Stimulated activated naive CD8-positive, alpha-beta T cell treated with anti-CD3 and anti-CD28 coated beads, Interleukin-15, amount 100 ng/mL, for 72 hours (primary cell): ENCODE results near the gene MAN1C1.

Experiments
- ATAC-seq: fragments of 150-1000 bp; cut with Tn5 transposase; 2 replicates; pipeline ENCODE4 v1.10.0; 2021; ENCODE audit warnings: mild to moderate bottlenecking, moderate library complexity
- DNase-seq, 2 donors: peaks; one replicate each; pipeline ENCODE4 v3.0.0; 2021 to 2022
- H3K27ac Mint-ChIP-seq, 2 donors: one replicate each; pipeline ENCODE4 v1.8.0; 2022; ENCODE audit warnings: mild to moderate bottlenecking in 2 of 2, mixed read lengths in 2 of 2, moderate library complexity in 2 of 2
- H3K27me3 Mint-ChIP-seq: one replicate; pipeline ENCODE4 v1.8.0; 2022; ENCODE audit warnings: mixed read lengths
- H3K4me1 Mint-ChIP-seq: one replicate; pipeline ENCODE4 v1.8.0; 2022; ENCODE audit warnings: mild to moderate bottlenecking, mixed read lengths
- H3K4me3 Mint-ChIP-seq, 2 donors: one replicate each; pipeline ENCODE4 v1.8.0; 2022; ENCODE audit warnings: mild to moderate bottlenecking in 2 of 2, mixed read lengths in 2 of 2, moderate library complexity in 1 of 2
- H3K9me3 Mint-ChIP-seq, 2 donors: one replicate each; pipeline ENCODE4 v1.8.0; 2022; ENCODE audit warnings: mixed read lengths in 2 of 2

Gene MAN1C1

GRCh38 chr1:25757151-25757845, 140.7 kb downstream of the MAN1C1 start:
- H3K9me3 Mint-ChIP-seq: no peaks in the 10 kb centered on the region
- ATAC-seq: no peak
- H3K4me3 Mint-ChIP-seq: no peak overlapping the region
- no peak for DNase-seq
- H3K4me1 Mint-ChIP-seq: peaks cover 65% of the 10 kb centered on the region
- no peak overlapping the region for H3K27ac Mint-ChIP-seq
- H3K27me3 Mint-ChIP-seq: no peaks in the 10 kb centered on the region

- Mint-ChIP-seq H3K4me1 (peaks cover 60% of the 10 kb centered on the region), H3K4me3 (no peak overlapping the region), H3K9me3 (no peaks in the 10 kb centered on the region), H3K27me3 (no peaks in the 10 kb centered on the region), H3K27ac (no peak overlapping the region)
- ATAC-seq (no peak), DNase-seq (no peak)
These were observed 141.2 kb downstream of the MAN1C1 start for GRCh38 chr1:25757846-25758185.

GRCh38 chr1:25758466-25759070, 142.0 kb downstream of the MAN1C1 start:
- no peak for ATAC-seq
- H3K4me1 Mint-ChIP-seq: peaks cover 52% of the 10 kb centered on the region
- DNase-seq: no peak
- H3K27me3 Mint-ChIP-seq: no peaks in the 10 kb centered on the region
- no peaks in the 10 kb centered on the region for H3K9me3 Mint-ChIP-seq
- no peak overlapping the region for H3K4me3 Mint-ChIP-seq
- no peak overlapping the region for H3K27ac Mint-ChIP-seq

DNA sequence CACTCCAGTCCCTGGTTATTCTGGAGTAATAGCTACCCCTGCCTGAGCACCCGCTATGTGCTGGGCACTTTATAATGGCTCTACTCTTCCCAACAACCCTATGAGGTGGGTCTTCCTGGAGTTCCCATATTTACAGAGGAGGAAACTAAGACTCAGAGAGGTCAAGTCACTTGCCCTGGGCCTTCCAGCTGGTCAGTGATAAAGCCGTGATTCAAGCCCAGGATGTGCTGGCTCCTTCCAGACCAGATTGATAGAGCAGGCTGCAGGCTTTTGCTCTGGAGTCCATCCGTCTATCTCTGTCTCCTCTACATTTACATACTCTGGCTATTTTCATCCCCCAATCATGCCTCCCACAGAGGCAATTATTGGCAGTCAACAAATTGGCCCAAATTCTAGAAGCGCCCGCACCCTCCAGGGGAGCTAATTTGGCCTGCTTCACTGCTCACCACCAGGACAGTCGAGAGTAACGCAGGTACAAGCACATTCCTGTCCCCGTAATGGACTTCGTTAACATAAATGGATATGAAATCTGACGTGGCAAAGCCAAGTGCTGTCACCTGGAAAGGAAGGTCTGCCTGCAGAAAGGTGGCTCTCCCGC, 143.6 kb downstream of the MAN1C1 start:
- H3K27ac Mint-ChIP-seq: no peak overlapping the region
- no peak overlapping the region for H3K4me3 Mint-ChIP-seq
- DNase-seq: no peak
- ATAC-seq: no peak
- peaks cover 40% of the 10 kb centered on the region for H3K4me1 Mint-ChIP-seq
- H3K9me3 Mint-ChIP-seq: no peaks in the 10 kb centered on the region
- H3K27me3 Mint-ChIP-seq: no peaks in the 10 kb centered on the region

DNA sequence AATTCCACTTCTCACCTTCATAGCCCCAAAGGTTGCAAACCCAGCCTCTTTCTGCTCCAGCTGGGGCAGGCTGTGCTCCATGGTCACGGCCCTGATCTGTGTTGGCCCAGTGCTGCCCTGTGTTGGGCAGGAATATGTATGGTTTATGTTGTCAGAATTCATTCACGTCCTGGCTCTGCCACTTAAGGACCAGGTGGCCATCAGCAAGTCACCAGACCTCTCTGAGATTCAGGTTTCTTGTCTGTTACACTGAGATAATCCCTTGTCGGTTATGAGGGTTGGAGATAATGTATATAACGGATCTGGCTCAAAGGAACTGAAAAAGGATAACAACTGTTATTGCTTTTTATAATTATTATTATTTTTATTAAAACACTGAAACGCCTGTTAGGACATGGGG, 144.3 kb downstream of the MAN1C1 start:
- Mint-ChIP-seq H3K4me3 (no peak overlapping the region), H3K27me3 (no peaks in the 10 kb centered on the region), H3K27ac (no peak overlapping the region), H3K4me1 (peaks cover 40% of the 10 kb centered on the region), H3K9me3 (no peaks in the 10 kb centered on the region)
- no peak for DNase-seq
- ATAC-seq: no peak

DNA sequence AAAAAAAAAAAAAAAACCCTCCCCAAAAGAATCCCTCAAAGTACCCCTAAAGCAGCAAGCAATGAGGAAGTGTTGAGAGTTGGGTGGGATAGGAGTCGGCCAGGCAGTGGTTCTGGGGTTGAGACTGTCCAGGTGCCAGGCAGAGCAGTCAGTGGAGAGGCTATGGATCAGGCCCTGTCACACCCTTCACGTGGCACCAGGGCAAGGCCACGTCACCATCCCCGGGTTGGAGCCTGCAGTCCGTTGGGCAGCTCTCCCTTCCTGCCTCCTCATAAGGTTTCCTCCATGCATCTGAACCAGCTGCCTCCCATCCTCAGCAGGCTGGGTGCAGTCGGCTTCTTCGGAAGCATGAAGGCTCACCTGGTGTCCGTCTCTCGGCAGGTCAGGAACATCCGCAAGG, 146.9 kb downstream of the MAN1C1 start:
- peaks cover 49% of the 10 kb centered on the region for H3K4me1 Mint-ChIP-seq
- no peak overlapping the region for H3K27ac Mint-ChIP-seq
- no peak overlapping the region for H3K4me3 Mint-ChIP-seq
- no peaks in the 10 kb centered on the region for H3K27me3 Mint-ChIP-seq
- no peaks in the 10 kb centered on the region for H3K9me3 Mint-ChIP-seq
- DNase-seq: no peak
- no peak for ATAC-seq

- H3K27ac Mint-ChIP-seq: peak overlapping the region; percentile 30 to 68
- ATAC-seq: peak; percentile 64
- H3K27me3 Mint-ChIP-seq: no peaks in the 10 kb centered on the region
- peaks cover 56% of the 10 kb centered on the region for H3K4me1 Mint-ChIP-seq
- H3K4me3 Mint-ChIP-seq: peak overlapping the region; percentile 6 to 60
- H3K9me3 Mint-ChIP-seq: no peaks in the 10 kb centered on the region
- DNase-seq: peak in 1 of 2 donors; percentile 22
These were observed 148.7 kb downstream of the MAN1C1 start for GRCh38 chr1:25765136-25765922.

- DNase-seq: no peak
- H3K4me1 Mint-ChIP-seq: peaks cover 63% of the 10 kb centered on the region
- peak overlapping the region; percentile 9 to 60 for H3K4me3 Mint-ChIP-seq
- ATAC-seq: peak; percentile 16
- peak overlapping the region; percentile 30 to 68 for H3K27ac Mint-ChIP-seq
- H3K9me3 Mint-ChIP-seq: no peaks in the 10 kb centered on the region
- no peaks in the 10 kb centered on the region for H3K27me3 Mint-ChIP-seq
These were observed 149.5 kb downstream of the MAN1C1 start for GRCh38 chr1:25765923-25766589.

GRCh38 chr1:25766721-25767436, 150.3 kb downstream of the MAN1C1 start:
- no peaks in the 10 kb centered on the region for H3K9me3 Mint-ChIP-seq
- DNase-seq: no peak
- H3K27ac Mint-ChIP-seq: no peak overlapping the region
- H3K27me3 Mint-ChIP-seq: peaks cover under 1% of the 10 kb centered on the region
- peaks cover 72% of the 10 kb centered on the region for H3K4me1 Mint-ChIP-seq
- peak overlapping the region in 1 of 2 donors; percentile 53 for H3K4me3 Mint-ChIP-seq
- no peak for ATAC-seq

GRCh38 chr1:25767437-25767770, 150.8 kb downstream of the MAN1C1 start:
- Mint-ChIP-seq H3K27ac (peak overlapping the region in 1 of 2 donors; percentile 10), H3K4me3 (no peak overlapping the region), H3K9me3 (no peaks in the 10 kb centered on the region), H3K27me3 (peaks cover 6% of the 10 kb centered on the region), H3K4me1 (peaks cover 77% of the 10 kb centered on the region)
- DNase-seq: no peak
- ATAC-seq: no peak

DNA sequence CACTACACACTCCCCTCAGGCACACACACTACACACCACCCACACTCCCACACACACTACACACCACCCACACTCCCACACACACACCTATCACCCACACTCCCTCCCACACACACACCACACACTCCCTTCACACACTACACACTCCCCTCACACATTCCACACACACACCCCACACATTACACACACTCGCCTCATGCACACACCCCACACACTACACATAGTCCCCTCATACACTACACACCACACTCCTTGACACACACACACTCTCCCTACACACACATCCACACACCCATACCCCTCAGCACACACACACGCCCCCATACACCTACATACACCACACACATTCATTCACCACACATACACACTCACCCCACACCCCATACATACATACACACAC, 152.4 kb downstream of the MAN1C1 start:
- peaks cover 12% of the 10 kb centered on the region for H3K27me3 Mint-ChIP-seq
- no peak for ATAC-seq
- peak overlapping the region; percentile 10 to 30 for H3K27ac Mint-ChIP-seq
- no peaks in the 10 kb centered on the region for H3K9me3 Mint-ChIP-seq
- no peak overlapping the region for H3K4me3 Mint-ChIP-seq
- no peak for DNase-seq
- peaks cover 93% of the 10 kb centered on the region for H3K4me1 Mint-ChIP-seq

- ATAC-seq: no peak
- DNase-seq: no peak
- Mint-ChIP-seq H3K9me3 (no peaks in the 10 kb centered on the region), H3K27ac (peak overlapping the region in 1 of 2 donors; percentile 60), H3K4me1 (peaks cover 100% of the 10 kb centered on the region), H3K27me3 (peaks cover 12% of the 10 kb centered on the region), H3K4me3 (peak overlapping the region in 1 of 2 donors; percentile 73)
These were observed 153.2 kb downstream of the MAN1C1 start for GRCh38 chr1:25769625-25770383.

- Mint-ChIP-seq H3K27ac (peak overlapping the region; percentile 40 to 89), H3K9me3 (no peaks in the 10 kb centered on the region), H3K4me1 (peaks cover 100% of the 10 kb centered on the region), H3K27me3 (peaks cover 12% of the 10 kb centered on the region), H3K4me3 (peak overlapping the region; percentile 60 to 73)
- no peak for ATAC-seq
- no peak for DNase-seq
These were observed 154.1 kb downstream of the MAN1C1 start for GRCh38 chr1:25770541-25771220.
